Pulmonary artery endothelial cell (primary cell): ENCODE results near the gene OR2G2. TPM values are rescaled to one million over a fixed set of nuclear protein-coding genes. Genes with fewer than 3 reads are reported as not detected.

Source experiments
- total RNA-seq: library from RNA; depleted of rRNA; stranded (reverse); fragments of >200 nt; gene quantifications from 2 replicates; pipeline ENCODE4 v1.2.3, GENCODE V29; 2014

Gene OR2G2
- total RNA-seq, 1 donor from 2014 or later, result not detected

Other genes starting within 250 kb of the OR2G2 start
- gene NLRP3, start 172.2 kb upstream of the OR2G2 start, total RNA-seq, result not detected in 2 replicates
- not detected in 2 replicates for gene OR2B11, start 130.3 kb upstream of the OR2G2 start, total RNA-seq
- gene OR2C3, start 51.9 kb upstream of the OR2G2 start, total RNA-seq, result not detected in 2 replicates
- gene GCSAML, start 39.2 kb upstream of the OR2G2 start, total RNA-seq, result not detected in 2 replicates
- gene OR2G3, start 17.2 kb downstream of the OR2G2 start, total RNA-seq, result not detected in 2 replicates
- gene OR13G1, start 91.4 kb downstream of the OR2G2 start, total RNA-seq, result not detected in 2 replicates
- gene OR6F1, start 128.3 kb downstream of the OR2G2 start, total RNA-seq, result not detected in 2 replicates
- gene OR14K1, start 150.3 kb downstream of the OR2G2 start, total RNA-seq, result not detected in 2 replicates
- not detected in 2 replicates for gene OR14A2, start 159.8 kb downstream of the OR2G2 start, total RNA-seq
- gene OR1C1, start 172.2 kb downstream of the OR2G2 start, total RNA-seq, result not detected in 2 replicates
- gene OR14A16, start 235.8 kb downstream of the OR2G2 start, total RNA-seq, result not detected in 2 replicates